Ecto neural progenitor cell (in vitro differentiated cells): Measurements from ENCODE around the gene PITHD1.
"Not testable (repeated sequence)": the region's sequence is repeated elsewhere in the genome, so short reads cannot be mapped to it uniquely, and the experiment has no call there.

ENCODE experiments used
- DNase-seq: peaks from one replicate; pipeline ENCODE4 v3.0.0-alpha.2; 2018; ENCODE audit warnings: low spot score

PITHD1 gene

GRCh38 chr1:23799255-23799569 is 21.0 kb downstream of the PITHD1 start:
- DNase-seq: no peak

DNA sequence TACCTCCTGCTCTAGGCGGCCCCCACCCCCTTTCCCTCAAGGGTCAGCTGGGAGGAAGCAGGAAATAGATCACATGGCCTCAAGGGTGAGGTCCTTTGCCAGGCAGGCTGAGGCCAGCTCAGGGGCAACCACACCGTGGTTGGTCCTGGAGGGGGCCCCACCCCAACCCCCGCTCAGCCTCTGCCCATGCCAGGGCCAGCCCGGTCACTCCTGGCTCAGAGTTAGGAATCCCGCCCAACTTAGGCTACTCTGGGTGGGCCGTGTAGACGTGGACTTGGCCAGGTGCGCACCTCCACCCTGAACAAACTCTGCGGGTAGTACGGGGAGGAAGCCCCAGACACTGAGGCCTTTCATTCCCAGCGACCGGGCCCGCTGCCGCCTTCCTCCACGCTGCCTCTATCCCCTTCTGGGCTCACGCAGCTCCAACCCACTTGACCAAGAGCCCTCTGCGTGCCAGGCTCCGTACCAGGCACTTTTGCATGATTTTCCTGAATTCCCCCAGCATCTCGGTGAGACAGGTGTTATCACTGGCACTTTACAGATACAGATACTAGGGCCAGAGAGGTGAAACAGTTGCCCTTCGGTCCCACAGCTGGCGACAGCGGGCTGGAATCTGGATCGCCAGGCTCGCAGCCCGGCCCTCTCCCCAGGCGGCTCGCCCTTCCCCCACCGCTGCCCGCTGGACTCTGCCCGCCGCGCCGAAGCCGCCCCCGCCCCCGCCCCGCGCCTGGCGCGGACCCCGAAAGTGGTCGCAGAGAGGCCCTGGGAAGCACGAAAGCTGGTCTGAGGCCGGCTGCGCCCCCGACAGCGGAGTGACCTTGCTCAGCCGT is 21.6 kb downstream of the PITHD1 start:
- peak; percentile 78 for DNase-seq

- DNase-seq: peak; percentile 91
These were observed 22.5 kb downstream of the PITHD1 start, which contains the start of gene GALE for GRCh38 chr1:23800400-23801337. GALE (minus strand) TSS chr1:23800754; CDS start chr1:23799007, 1,747 bp downstream.

DNA sequence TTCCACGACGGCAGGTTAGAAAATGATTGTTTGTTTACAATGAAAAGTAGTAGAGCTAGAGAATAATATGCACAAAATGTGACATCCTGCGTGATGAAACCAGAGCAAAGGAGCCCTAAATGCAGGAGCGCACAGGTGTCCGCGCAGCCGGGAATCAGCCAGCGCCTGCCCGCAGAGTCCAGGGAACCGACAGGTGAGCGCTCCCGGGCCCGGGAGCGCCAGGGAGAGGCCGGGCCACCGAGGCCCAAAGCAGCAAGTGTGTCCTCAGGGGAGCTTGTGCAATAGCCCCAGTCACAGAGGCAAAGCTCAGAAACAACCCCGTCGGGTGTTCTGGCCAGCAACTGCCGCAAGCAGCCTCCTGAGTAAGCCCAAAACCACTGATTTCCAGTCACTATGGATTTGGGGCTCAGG is 23.1 kb downstream of the PITHD1 start:
- no peak for DNase-seq

DNA sequence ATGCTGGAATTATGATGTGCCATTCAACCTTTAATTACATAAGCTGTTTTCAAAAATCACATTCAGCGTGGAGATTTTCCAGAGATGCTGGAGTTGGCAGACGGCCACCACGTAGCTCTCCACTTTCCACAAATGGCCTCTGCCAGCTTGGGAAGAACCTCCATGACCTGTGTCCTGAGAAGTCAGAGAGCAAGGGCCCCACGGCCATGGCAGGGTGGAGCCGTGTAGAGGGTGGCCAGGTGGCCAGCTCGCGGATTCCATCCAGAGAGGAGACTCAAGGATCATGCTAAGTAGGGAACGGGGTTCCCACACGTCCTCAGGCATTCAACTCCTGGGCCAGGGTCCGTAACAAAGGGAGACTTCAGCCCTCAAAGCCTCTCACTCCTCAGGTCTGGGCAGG is 23.7 kb downstream of the PITHD1 start:
- DNase-seq: no peak

GRCh38 chr1:23802809-23803342 is 24.7 kb downstream of the PITHD1 start:
- DNase-seq: not testable (repeated sequence)

DNA sequence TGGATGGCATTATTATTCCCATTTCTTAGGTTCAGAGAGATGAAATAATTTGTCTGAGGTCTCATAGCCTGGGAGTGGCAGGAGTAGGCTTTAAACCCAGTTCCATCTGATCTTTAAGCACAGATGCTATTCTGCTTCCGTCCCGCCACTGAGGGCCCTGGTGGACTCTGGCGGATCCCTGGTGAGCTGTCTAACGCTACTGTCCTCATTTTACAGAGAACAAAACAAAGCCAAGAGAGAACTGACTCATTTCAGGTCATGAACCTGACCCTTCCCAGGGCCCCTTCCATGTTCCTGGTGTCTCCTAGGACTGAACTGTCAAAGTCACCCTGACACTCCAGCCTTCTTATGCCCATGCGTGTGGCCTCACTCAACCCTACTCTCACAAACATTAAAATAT is 25.5 kb downstream of the PITHD1 start:
- DNase-seq: no peak

DNA sequence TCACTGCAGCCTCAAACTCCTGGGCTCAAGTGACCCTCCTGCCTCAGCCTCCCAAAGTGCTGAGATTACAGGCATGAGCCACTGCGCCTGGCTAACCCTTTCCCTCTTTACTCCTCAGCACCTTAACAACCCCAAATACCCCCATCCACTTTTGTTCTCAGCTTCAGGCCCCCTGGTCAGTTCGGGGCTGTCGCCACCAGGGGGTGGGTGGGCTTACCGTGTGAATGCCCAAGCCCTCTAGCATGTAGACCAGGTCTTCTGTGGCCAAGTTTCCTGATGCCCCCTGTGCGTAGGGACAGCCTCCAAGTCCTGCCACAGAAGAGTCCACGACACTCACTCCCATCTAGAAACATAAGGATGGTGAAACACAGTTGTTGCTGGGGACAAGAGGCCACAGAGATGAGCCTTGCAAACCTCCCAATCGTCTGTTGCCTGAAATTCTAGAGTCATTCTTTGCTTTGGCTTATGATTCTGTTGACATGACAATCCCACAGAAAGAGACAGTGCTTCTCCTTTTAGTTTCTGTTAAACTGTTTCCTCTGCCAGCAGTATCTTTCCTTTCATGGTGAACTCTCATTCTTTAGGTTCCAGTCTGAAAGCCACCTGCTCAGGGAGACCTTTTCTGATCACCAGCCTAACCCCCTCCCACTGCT is 26.1 kb downstream of the PITHD1 start:
- no peak for DNase-seq

DNA sequence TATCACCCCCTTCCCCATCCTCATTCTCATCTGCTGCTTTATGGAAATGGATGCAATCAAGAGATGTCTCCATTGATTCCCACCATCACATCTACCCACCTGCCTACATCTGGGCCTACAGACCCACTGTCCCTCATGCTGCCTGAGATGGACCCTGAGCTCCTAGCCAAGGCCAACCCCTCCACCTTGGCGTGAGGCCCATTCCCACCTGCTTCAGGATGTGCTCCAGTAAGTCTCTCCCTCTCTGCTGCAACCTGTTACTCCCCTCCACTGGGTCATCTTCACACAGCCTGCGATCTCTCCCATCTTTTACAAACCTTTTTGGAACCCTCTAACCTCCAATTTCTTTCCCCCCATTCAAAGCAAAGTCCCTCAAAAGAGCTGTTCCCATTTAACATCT is 26.8 kb downstream of the PITHD1 start:
- DNase-seq: no peak

GRCh38 chr1:23806280-23806679 is 28.1 kb downstream of the PITHD1 start:
- DNase-seq: no peak

DNA sequence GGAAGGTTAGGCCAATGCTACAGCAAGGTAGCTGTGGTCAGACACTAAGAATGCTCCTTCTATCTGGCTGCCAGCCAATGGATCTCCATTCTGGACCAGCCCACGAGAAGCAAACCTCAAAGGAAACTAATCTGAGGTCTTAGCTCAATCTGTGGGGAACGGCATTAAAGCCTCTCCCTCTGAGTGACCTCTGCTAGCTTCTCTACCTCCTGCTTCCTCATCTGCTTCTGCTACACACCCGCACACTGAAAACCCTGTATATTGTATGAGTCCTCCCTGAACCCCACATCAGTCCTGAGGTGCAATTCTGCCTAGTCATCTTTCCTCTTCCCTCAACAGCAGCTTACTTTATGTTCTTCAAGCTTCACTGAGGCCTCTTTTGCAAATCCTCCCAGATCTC is 29.2 kb downstream of the PITHD1 start:
- no peak for DNase-seq

DNA sequence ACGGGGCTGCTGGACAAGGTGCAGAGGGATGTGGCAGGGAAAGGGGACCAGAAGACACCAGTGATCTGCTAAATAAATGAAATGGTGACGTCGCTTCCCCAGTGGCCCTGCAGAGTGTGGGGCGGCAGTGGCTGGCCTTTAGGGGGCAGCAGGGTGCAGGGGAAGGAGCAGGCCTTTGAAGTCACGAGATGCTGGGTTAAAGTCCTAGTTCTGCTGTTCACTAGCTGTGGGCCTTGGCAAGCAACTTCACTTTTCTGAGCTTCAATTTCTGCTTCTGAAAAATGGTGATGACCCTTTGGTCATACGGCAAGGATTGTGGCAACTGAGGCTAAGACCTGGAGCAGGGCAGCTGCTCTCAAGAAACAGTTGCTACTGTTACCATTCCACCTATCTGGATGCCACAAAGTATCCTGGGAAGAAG is 31.5 kb downstream of the PITHD1 start:
- DNase-seq: peak; percentile 76

- DNase-seq: peak; percentile 66
These were observed 32.8 kb downstream of the PITHD1 start for GRCh38 chr1:23810818-23811540.

DNA sequence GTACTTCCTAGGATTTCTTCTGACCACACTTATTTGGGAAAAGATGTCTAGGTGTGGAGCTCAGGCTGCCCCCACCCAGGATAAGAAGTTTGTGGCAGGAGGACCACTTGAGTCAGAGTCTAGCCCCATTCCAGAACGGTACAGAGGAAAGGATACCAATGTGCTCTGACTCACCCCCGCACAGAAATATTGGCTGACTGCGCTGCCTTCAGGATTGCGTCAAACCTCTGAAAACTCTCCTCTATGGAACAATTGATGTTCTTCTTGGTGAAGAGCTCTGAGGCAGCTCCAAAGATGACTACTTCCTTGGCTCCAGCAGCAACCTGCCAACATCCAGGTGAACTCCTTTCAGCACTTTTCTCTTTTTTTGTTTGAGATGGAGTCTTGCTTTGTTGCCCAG is 35.8 kb downstream of the PITHD1 start:
- DNase-seq: no peak

- no peak for DNase-seq
These were observed 38.1 kb downstream of the PITHD1 start for GRCh38 chr1:23816361-23816760.

DNA sequence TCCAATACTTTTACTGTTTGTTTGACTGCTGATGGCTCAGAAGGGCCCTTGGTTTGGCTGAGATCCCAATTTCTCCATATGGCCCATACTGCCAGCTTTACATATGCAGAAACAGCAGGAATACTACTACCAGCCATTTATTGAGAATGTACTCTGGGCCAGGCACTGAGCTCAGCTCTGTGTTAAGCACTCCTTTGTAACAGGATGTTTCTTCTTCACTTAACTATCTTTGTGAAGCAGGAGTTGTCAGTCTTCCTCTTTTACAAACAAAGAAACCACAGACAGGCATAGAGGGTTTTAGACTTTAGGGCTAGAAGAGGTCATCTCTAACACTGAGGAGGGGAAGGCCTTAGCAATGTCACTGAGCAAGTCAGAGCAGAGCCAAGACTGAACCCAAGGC is 38.7 kb downstream of the PITHD1 start:
- DNase-seq: no peak

DNA sequence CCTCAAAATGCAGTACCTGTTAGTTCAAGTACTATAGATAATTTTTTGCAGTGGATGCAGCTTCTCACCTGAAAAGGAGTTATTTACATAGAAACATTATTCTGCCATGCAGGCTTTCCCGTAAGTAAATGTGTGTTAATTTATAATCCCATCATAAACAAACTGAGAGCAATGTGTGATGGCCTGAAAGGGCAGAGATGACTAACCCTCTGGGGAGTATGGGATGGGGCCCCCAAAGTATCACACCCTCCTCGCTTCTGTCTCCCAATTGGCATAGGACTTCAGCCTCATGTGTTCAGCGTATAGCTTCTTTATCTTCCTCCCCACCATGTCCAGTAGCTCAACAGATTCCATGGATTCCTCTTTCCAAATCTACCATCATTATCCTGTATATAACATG is 39.4 kb downstream of the PITHD1 start:
- no peak for DNase-seq

GRCh38 chr1:23823767-23824166 is 45.5 kb downstream of the PITHD1 start:
- no peak for DNase-seq

- no peak for DNase-seq
These were observed 46.5 kb downstream of the PITHD1 start for GRCh38 chr1:23824711-23825075.

GRCh38 chr1:23825076-23825761 is 47.0 kb downstream of the PITHD1 start, which contains the start of gene HMGCL:
HMGCL (minus strand) TSS chr1:23825429; CDS start chr1:23825415, 14 bp downstream.
- peak; percentile 94 for DNase-seq
